Liver (tissue), 9 donors: ENCODE results near the gene C1orf216. TPM values are rescaled to one million over a fixed set of nuclear protein-coding genes. Genes with fewer than 3 reads are reported as not detected.

Source experiments
- DNase-seq: peaks from one replicate; pipeline ENCODE4 v3.0.0-alpha.2; 2017; ENCODE audit warnings: low spot score
- H3K27ac ChIP-seq, 2 donors: one replicate each; pipeline ENCODE4 v1.7.0; 2013; ENCODE audit warnings: inconsistent platforms in 2 of 2, low read length in 2 of 2, control low read depth in 1 of 2, low read depth in 1 of 2, mild to moderate bottlenecking in 1 of 2
- H3K27me3 ChIP-seq, 4 donors: one replicate each; pipeline versions ENCODE4 v1.6.1 to v1.7.0; 2013; ENCODE audit warnings: low read length in 3 of 4, inconsistent platforms in 1 of 4, mild to moderate bottlenecking in 1 of 4, moderate library complexity in 1 of 4; ENCODE audit not compliant: control insufficient read depth in 4 of 4, insufficient read depth in 4 of 4
- H3K36me3 ChIP-seq, 4 donors: one replicate each; pipeline versions ENCODE4 v1.6.1 to v1.7.0; 2013; ENCODE audit warnings: low read length in 3 of 4, mild to moderate bottlenecking in 3 of 4, low read depth in 1 of 4, moderate library complexity in 1 of 4; ENCODE audit not compliant: control insufficient read depth in 4 of 4, insufficient read depth in 3 of 4
- H3K4me1 ChIP-seq, 4 donors: one replicate each; pipeline versions ENCODE4 v1.6.1 to v1.7.0; 2013; ENCODE audit warnings: low read length in 3 of 4, mild to moderate bottlenecking in 3 of 4, moderate library complexity in 1 of 4; ENCODE audit not compliant: control insufficient read depth in 4 of 4, insufficient read depth in 4 of 4
- H3K4me3 ChIP-seq, 3 donors: one replicate each; pipeline versions ENCODE4 v1.6.1 to v1.7.0; 2013; ENCODE audit warnings: low read length in 3 of 3, control low read depth in 1 of 3, low read depth in 1 of 3, mild to moderate bottlenecking in 1 of 3
- H3K9ac ChIP-seq, 2 donors: one replicate each; pipeline ENCODE4 v1.7.0; 2013; ENCODE audit warnings: low read length in 2 of 2, mild to moderate bottlenecking in 2 of 2, moderate library complexity in 2 of 2, control low read depth in 1 of 2, low read depth in 1 of 2
- H3K9me3 ChIP-seq, 4 donors: one replicate each; pipeline versions ENCODE4 v1.6.1 to v1.7.0; 2013; ENCODE audit warnings: low read length in 3 of 4; ENCODE audit not compliant: control insufficient read depth in 4 of 4
- ATF3 ChIP-seq: IDR thresholded peaks from 2 replicates; pipeline ENCODE4 v1.6.1; 2016; ENCODE audit warnings: antibody characterized with exemption
- CTCF ChIP-seq: fragments of 150-350 bp; IDR thresholded peaks from 2 replicates; pipeline ENCODE4 v1.5.1; 2017; ENCODE audit warnings: improper control_type of control experiment, low read depth, low read length; ENCODE audit not compliant: missing input control
- EGR1 ChIP-seq, 2 donors: IDR thresholded peaks; 2 replicates each; pipeline ENCODE4 v1.6.1; 2016 to 2018; ENCODE audit warnings: antibody characterized with exemption in 2 of 2, low read depth in 2 of 2
- FOXA1 ChIP-seq: IDR thresholded peaks from 2 replicates; pipeline ENCODE4 v1.6.1; 2016; ENCODE audit warnings: antibody characterized with exemption
- FOXA2 ChIP-seq: IDR thresholded peaks from 2 replicates; pipeline ENCODE4 v1.6.1; 2016; ENCODE audit warnings: antibody characterized with exemption
- GABPA ChIP-seq, 2 donors: IDR thresholded peaks in 1 of 2; conservative IDR thresholded peaks in 1 of 2; 2 replicates each; pipeline ENCODE4 v1.6.1; 2016; ENCODE audit warnings: antibody characterized with exemption in 2 of 2, mild to moderate bottlenecking in 1 of 2, moderate library complexity in 1 of 2
- HNF4A ChIP-seq, 2 donors: conservative IDR thresholded peaks; 2 replicates each; pipeline ENCODE4 v1.6.1; 2016; ENCODE audit warnings: antibody characterized with exemption in 2 of 2, mild to moderate bottlenecking in 2 of 2
- HNF4G ChIP-seq: IDR thresholded peaks from 2 replicates; pipeline ENCODE4 v1.6.1; 2016; ENCODE audit warnings: antibody characterized with exemption
- JUND ChIP-seq, 2 donors: IDR thresholded peaks; 2 replicates each; pipeline ENCODE4 v1.6.1; 2016; ENCODE audit warnings: antibody characterized with exemption in 2 of 2
- MAX ChIP-seq: IDR thresholded peaks from 2 replicates; pipeline ENCODE4 v1.6.1; 2016; ENCODE audit warnings: antibody characterized with exemption
- NR2F2 ChIP-seq: IDR thresholded peaks from 2 replicates; pipeline ENCODE4 v1.6.1; 2016; ENCODE audit warnings: antibody characterized with exemption
- RAD21 ChIP-seq, 2 donors: IDR thresholded peaks; 2 replicates each; pipeline ENCODE4 v1.6.1; 2016; ENCODE audit warnings: antibody characterized with exemption in 2 of 2, mild to moderate bottlenecking in 2 of 2
- REST ChIP-seq: IDR thresholded peaks from 2 replicates; pipeline ENCODE4 v1.6.1; 2016; ENCODE audit warnings: antibody characterized with exemption, mild to moderate bottlenecking
- RXRA ChIP-seq, 2 donors: IDR thresholded peaks; 2 replicates each; pipeline ENCODE4 v1.6.1; 2017 to 2018; ENCODE audit warnings: antibody characterized with exemption in 2 of 2, mild to moderate bottlenecking in 1 of 2
- SP1 ChIP-seq: IDR thresholded peaks from 2 replicates; pipeline ENCODE4 v1.6.1; 2018; ENCODE audit warnings: antibody characterized with exemption, mild to moderate bottlenecking
- TAF1 ChIP-seq: conservative IDR thresholded peaks from 2 replicates; pipeline ENCODE4 v1.6.1; 2016; ENCODE audit warnings: antibody characterized with exemption, mild to moderate bottlenecking
- YY1 ChIP-seq: IDR thresholded peaks from 2 replicates; pipeline ENCODE4 v1.6.1; 2016; ENCODE audit warnings: antibody characterized with exemption, mild to moderate bottlenecking
- ZBTB33 ChIP-seq: IDR thresholded peaks from 2 replicates; pipeline ENCODE4 v1.6.1; 2016; ENCODE audit warnings: antibody characterized with exemption
- WGBS: extraction: QIAGEN DNeasy Blood & Tissue Kit; methylation state at CpG from one replicate; pipeline ENCODE4 v1.1.7; 2013; 5-methylcytosine and 5-hydroxymethylcytosine counted together
- polyA plus RNA-seq, 2 donors: library from polyadenylated mRNA; stranded (reverse) in 1 of 2; unstranded in 1 of 2; fragments of 200-250 nt in 1 of 2; fragments of >200 nt in 1 of 2; fragmentation: Nextera tagmentation in 1 of 2; extraction: Ambion mirVana in 1 of 2; gene quantifications; one replicate each; pipeline versions ENCODE4 v1.2.1 to v1.2.3, GENCODE V29; 2013 to 2015
- total RNA-seq, 2 donors: library from RNA; depleted of rRNA; stranded (reverse); fragments of >200 nt; gene quantifications; one replicate each; pipeline ENCODE4 v1.2.3, GENCODE V29; 2014
- donor health status: healthy.
- donor health status: healthy.
- donor health status: healthy.
- donor health status: healthy.
- donor health status: healthy.

C1orf216 gene
- total and polyA plus RNA-seq, 4 donors: 1.2 to 3.4 (median 3.0) TPM

GRCh38 chr1:35725596-35725995, 6.9 kb upstream of the C1orf216 start:
- no peaks in the 10 kb centered on the region for H3K36me3 ChIP-seq
- no peak overlapping the region for H3K4me3 ChIP-seq
- no peaks in the 10 kb centered on the region for H3K9me3 ChIP-seq
- H3K4me1 ChIP-seq: no peaks in the 10 kb centered on the region
- H3K9ac ChIP-seq: no peak overlapping the region
- no peak overlapping the region for H3K27ac ChIP-seq
- H3K27me3 ChIP-seq: no peaks in the 10 kb centered on the region
- DNase-seq: no peak
- WGBS: 88% methylated on average over 10 of the region's 10 CpGs
- TF ChIP-seq RXRA (IDR thresholded peaks at IDR 0.05) (no peak), NR2F2 (no peak), JUND (IDR thresholded peaks at IDR 0.05) (no peak), GABPA (IDR thresholded peaks at IDR 0.05 in 1 of 2, conservative IDR thresholded peaks at IDR 0.05 in 1 of 2) (no peak), FOXA1 (no peak), CTCF (no peak), FOXA2 (no peak), ATF3 (no peak), SP1 (no peak), TAF1 (no peak), HNF4A (conservative IDR thresholded peaks at IDR 0.05) (no peak), YY1 (no peak), REST (no peak), HNF4G (no peak), ZBTB33 (no peak), EGR1 (IDR thresholded peaks at IDR 0.05; ENCODE audit: low read depth in 2 of 2) (no peak), MAX (no peak), RAD21 (IDR thresholded peaks at IDR 0.05) (no peak)
